Epithelial cell of esophagus (primary cell): ENCODE measurements around the gene HSD17B12.
A peak's percentile ranks its signal among the peaks of the same experiment; 100 is the strongest.

Experiments
- DNase-seq: peaks from one replicate; pipeline ENCODE4 v3.0.0; 2010; ENCODE audit warnings: low read depth
- H3K4me3 ChIP-seq: 2 replicates; pipeline ENCODE4 v1.5.1; 2011; ENCODE audit warnings: mild to moderate bottlenecking, low read length, control low read depth
- CTCF ChIP-seq: IDR thresholded peaks from 2 replicates; pipeline ENCODE4 v1.5.1; 2011; ENCODE audit warnings: low read depth, mild to moderate bottlenecking, low read length, control low read depth, inconsistent platforms; ENCODE audit not compliant: insufficient read depth; ENCODE audit errors: missing control alignments

The HSD17B12 gene

GRCh38 chr11:43680521-43681400 is at the start of gene HSD17B12:
Gene HSD17B12 (plus strand): TSS chr11:43680738. CDS start chr11:43680828, 90 bp downstream.
- TF ChIP-seq CTCF, result no peak
- peak; percentile 100 for DNase-seq
- H3K4me3 ChIP-seq, result peak within 1 kb of the TSS; percentile 55

GRCh38 chr11:43631732-43632131 is 48.8 kb upstream of the HSD17B12 start:
- H3K4me3 ChIP-seq, result no peak overlapping the region
- no peak for DNase-seq
- TF ChIP-seq CTCF, result no peak

GRCh38 chr11:43632181-43632580 is 48.4 kb upstream of the HSD17B12 start:
- H3K4me3 ChIP-seq, result no peak overlapping the region
- no peak for TF ChIP-seq CTCF
- peak; percentile 47 for DNase-seq

- H3K4me3 ChIP-seq, result no peak overlapping the region
- no peak for DNase-seq
- no peak for TF ChIP-seq CTCF
Observed at GRCh38 chr11:43638717-43639116, 41.8 kb upstream of the HSD17B12 start.

- DNase-seq, result no peak
- no peak for TF ChIP-seq CTCF
Observed at GRCh38 chr11:43639224-43639623, 41.3 kb upstream of the HSD17B12 start.

GRCh38 chr11:43639920-43640319 is 40.6 kb upstream of the HSD17B12 start:
- no peak for DNase-seq
- H3K4me3 ChIP-seq, result no peak overlapping the region
- TF ChIP-seq CTCF, result no peak

More at GRCh38 chr11:43639224-43639623, 41.3 kb upstream of the HSD17B12 start:
- H3K4me3 ChIP-seq, result no peak overlapping the region
